Stimulated activated CD8-positive, alpha-beta memory T cell treated with anti-CD3 and anti-CD28 coated beads, Interleukin-7, amount 100 ng/mL, for 4 hours (primary cell): ENCODE results near the gene DIP2C.
"Not testable (repeated sequence)": the region's sequence is repeated elsewhere in the genome, so short reads cannot be mapped to it uniquely, and the experiment has no call there.

ENCODE experiments used
- DNase-seq, 2 donors: peaks; one replicate each; pipeline ENCODE4 v3.0.0-alpha.2; 2020; ENCODE audit warnings: low read depth in 2 of 2

DIP2C gene

GRCh38 chr10:308101-308500, 381.4 kb downstream of the DIP2C start:
- DNase-seq, result no peak

GRCh38 chr10:307659-308058, 381.8 kb downstream of the DIP2C start:
- DNase-seq, result no peak

DNA sequence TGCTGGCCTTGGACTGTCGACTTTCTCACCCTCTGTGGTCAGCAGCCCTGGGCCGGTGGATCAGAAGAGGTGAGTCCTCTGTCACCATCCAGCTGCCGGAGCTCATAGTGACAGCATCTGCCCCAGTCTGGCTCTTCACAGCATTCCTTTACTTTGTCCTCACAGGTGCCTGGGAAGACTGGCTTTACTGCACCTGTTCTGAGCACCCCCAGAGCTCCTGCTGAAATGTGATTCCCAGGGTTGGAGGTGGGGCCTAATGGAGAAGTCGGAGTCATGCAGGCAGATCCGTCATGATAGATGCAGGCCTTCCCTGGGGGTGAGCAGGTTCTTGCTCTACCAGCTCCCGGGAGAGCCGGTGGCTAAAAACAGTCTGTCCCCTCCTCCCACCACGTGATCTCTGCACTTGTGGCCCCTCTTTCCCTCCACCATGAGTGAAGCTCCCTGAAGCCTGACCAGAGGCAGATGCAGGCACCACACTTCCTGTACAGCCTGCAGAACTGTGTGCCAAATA, 382.7 kb downstream of the DIP2C start:
- no peak for DNase-seq

DNA sequence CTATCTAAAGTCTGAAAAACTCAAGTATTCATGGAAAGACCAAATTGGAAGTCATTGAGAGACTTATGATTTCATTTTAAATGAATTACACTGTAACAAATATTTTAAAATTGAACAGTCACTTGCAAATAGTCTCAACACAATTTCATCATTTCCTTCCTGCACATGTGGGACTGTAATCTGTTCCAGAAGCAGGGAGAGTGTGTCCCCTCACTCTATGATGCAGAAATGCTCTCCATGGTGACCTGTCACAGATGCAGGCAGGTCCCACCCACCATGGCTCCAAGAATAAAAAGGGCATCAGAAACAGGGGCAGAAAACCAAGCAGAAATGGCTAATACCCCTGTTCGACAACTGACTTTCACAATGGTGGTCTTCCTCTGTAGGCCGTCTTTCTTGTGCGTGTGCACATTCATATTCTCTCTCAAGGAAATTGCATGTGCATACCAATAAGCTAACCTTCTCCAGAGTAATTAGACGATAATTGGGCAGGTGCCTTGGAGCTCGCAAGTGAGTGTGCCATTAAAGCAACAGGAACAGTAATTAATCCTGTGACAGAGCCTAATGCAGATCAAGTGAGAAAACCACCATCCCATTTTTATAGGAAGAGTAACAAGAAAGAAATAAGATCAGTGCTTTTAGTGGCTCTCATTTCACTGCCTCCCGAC, 383.3 kb downstream of the DIP2C start:
- no peak for DNase-seq

DNA sequence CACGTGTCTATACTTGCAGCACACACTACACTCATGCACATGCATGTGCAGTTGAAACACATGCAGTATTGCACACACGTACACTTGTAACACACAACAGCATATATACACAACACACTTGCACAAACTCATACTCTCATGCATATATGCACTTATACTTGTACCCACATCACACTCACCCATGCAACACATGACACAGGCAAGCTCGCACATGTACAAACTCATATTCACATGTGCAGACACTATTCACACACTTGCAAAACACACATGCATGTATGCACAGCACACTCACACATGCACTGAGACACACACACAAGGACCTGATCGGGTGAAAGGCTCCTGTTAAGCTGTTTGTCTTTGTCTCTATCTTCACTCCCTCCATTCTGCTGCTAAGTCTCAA, 384.4 kb downstream of the DIP2C start:
- DNase-seq, result no peak

DNA sequence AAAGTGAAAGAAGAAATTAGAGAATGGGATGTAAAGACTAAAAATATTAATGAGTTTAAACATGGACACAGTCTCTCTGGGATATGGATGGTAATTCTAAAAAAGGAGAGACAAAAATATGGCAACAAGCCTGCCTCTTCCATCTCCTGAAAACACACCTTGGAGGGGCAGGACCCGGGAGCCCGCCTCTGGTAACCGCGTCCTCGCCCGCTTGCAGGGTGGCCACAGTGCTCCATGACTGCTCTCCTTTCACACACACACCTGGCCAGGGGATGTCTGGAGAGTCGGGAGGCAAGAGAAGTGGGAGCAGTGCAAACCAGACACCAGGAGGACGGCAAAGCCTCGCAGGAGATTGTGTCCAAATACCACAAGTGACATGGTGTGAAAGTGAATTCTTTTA, 387.9 kb downstream of the DIP2C start:
- DNase-seq, result no peak

DNA sequence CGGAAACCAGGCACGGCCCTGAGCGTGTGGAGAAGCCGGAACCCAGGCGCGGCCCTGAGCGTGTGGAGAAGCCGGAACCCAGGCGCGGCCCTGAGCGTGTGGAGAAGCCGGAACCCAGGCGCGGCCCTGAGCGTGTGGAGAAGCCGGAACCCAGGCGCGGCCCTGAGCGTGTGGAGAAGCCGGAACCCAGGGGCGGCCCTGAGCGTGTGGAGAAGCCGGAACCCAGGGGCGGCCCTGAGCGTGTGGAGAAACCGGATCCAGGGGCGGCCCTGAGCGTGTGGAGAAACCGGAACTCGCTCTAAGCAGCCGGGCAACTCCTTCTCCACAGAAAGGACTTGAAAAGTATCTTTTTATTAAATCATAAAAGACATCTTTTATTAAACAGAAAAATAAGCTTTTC, 388.9 kb downstream of the DIP2C start:
- DNase-seq, result not testable (repeated sequence)

DNA sequence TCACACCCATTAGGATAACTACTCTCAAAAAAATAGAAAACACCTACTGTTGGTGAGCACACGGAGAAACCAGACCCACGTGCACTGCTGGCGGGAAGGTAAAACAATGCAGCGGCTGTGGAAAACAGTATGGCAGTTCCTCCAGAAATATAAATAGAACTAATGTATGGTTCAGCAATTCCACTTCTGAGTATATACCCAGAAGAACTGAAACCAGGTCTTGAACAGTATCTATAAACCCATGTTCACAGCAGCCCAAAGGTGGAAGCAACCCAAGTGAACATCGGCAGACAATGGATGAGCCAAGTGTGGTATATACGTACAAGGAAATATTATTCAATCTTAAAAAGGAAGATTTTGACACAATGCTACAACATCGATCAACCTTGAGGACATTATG, 389.5 kb downstream of the DIP2C start:
- no peak for DNase-seq

- no peak for DNase-seq
These were observed 390.0 kb downstream of the DIP2C start for GRCh38 chr10:299512-299911.

DNA sequence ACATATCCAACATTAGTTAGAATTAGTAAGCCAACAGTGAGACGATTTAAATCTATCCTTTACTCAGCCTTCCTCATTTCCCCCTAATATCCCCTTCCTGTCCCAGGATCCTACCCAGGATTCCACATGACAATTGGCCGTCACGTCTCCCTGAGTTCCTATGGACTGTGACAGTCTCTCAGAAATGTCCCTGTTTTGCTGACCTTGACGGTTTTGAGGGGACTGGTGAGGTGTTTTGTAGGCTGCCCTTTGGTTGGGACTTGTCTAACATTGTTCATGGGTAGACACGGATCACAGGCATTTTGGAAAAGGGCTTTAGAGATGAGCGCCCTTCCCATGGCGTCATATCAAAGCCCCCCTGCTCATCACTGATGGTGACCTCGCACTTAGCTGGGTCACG, 391.4 kb downstream of the DIP2C start:
- DNase-seq, result no peak

GRCh38 chr10:297567-297966, 391.9 kb downstream of the DIP2C start:
- DNase-seq, result no peak

DNA sequence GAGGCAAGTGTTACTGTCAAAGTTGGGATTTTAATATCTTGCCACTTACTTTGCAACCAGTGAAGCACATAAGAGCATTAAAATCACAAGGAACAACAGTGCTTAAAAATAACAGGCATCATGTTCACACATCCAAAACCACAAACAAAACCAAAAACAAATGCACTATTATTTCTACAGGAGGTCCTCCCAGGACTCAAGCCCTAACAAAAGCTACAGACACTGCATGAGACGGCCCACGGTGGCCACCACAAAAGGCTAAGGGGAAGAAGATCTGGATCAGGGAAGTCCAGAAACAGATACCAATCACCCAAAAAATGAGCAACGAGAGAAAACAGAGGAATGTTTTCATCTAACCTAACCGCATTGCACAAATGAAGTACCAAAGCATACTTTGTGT, 395.8 kb downstream of the DIP2C start:
- no peak for DNase-seq

DNA sequence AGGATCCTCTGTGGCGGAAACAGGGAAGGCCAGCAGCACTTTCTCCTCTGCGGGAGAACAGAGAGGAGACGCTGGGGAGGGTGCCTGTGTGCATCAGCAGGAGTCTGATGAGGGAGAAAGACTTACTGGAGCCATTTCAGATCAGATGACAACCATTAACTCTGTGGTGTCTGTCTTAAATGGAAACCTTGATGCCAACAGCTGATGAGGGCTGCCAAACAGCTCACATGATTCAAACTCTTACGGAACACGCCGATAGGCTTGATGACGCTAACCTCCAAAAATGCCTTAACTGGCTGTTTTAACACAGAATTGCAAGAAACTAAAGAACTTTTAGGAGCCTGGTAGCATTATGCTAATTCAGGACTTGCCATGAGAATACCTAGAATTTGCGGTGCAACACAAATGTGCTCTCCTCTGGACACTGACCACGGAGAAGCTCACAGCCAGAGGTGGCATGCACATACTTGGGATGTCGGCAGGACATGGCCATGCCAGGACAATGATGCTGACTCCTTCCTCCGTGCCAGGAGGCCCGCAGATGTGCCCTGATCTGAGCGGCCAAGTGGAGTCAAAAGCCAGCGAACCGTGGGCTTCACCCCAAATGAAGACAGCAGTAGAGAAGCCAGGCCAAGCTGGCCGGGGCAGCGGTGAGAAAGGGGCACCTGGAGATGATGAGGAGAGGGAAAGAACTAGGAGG, 399.3 kb downstream of the DIP2C start:
- no peak for DNase-seq

DNA sequence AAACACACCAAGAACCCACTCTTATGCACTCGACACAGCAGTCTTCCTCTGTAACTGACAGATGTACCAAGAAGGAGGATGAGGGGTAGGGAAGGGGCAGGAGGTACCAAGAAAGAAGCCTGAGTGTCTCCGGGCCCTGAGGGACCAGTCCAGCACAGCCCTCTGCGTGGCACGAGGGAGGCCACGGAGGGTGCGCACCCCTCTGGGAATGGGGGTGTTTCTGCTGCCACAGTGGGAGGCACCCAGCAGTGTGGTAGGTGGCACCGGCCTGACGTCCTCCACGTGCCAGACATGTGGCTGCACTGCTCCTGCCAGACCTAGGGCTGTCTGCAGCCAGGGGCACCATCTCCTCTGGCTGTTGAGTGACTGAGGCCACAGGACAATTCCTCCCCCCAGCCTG, 399.9 kb downstream of the DIP2C start:
- DNase-seq, result no peak

- DNase-seq, result no peak
These were observed 400.9 kb downstream of the DIP2C start for GRCh38 chr10:288316-289200.

DNA sequence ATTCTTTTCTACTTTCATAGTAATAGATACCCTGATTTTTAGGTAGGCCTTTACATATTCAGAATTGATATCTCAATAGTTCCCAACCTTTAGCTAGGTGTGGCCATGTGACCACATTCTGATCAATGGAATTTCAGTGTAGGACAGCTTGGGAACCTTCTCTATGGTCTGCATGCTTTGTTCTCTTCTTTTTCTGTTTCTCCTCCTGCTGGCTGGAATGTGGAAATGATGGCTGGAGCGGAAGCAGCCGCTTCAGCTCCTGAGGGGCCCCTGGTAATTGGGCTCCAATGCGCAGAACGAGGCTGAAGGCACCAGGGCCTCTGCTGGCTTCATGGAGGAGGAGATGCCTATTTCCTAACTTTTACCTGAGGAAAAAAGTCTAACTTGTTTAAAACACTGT, 401.7 kb downstream of the DIP2C start:
- DNase-seq, result no peak

- DNase-seq, result no peak
These were observed 402.3 kb downstream of the DIP2C start for GRCh38 chr10:287026-287709.

DNA sequence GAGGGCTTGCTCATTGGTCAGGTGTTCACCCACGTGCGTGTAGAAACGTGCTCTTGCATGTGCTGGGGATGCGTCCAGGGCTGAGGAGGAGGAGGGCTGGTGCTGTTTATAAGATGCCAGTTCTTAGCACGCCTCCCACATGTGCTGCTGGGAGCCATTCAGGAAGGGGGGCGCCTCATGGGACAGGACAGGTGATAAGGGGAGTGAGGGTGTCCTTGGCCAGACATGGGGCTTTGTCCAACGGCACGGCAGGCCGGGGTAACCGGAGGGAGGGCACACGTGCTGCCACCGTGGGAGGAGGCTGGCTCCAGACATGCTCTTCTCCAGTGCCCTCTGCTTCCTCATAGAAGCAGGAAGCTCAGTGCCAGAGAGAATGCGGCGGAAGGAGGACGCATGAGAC, 404.3 kb downstream of the DIP2C start:
- no peak for DNase-seq

GRCh38 chr10:283916-284356, 405.5 kb downstream of the DIP2C start:
- peak in 1 of 2 donors; percentile 8 for DNase-seq

- DNase-seq, result no peak
These were observed 406.4 kb downstream of the DIP2C start for GRCh38 chr10:283140-283479.

- no peak for DNase-seq
These were observed 407.0 kb downstream of the DIP2C start for GRCh38 chr10:282294-283139.
